GM23338 (cell line): ENCODE results near the gene SLC9A3. TPM values are rescaled to one million over a fixed set of nuclear protein-coding genes. Genes with fewer than 3 reads are reported as not detected.

ENCODE experiments used
- ATAC-seq: fragments of 200-7000 bp; cut with Tn5 transposase; 3 replicates; pipeline ENCODE4 v1.9.1; 2020
- DNase-seq: peaks from one replicate; pipeline ENCODE4 v3.0.0-alpha.2; 2015; ENCODE audit warnings: low spot score
- H2AFZ ChIP-seq: fragments of 200-600 bp; sonication (generic); 2 replicates; pipeline ENCODE4 v1.8.0; 2016; ENCODE audit warnings: antibody characterized with exemption, mild to moderate bottlenecking, moderate library complexity
- H3F3A ChIP-seq: fragments of 200-600 bp; sonication (generic); replicated peaks from 2 replicates; pipeline ENCODE4 v1.8.0; 2017; ENCODE audit warnings: antibody characterized with exemption, mixed run types, low read depth
- H3K27ac ChIP-seq: fragments of 200-600 bp; sonication (generic); 2 replicates; pipeline ENCODE4 v1.6.1; 2016; ENCODE audit warnings: low read depth
- H3K27me3 ChIP-seq: fragments of 200-600 bp; sonication (generic); 2 replicates; pipeline ENCODE4 v1.8.0; 2016; ENCODE audit warnings: mild to moderate bottlenecking, mixed run types, moderate library complexity; ENCODE audit not compliant: insufficient read depth
- H3K36me3 ChIP-seq: fragments of 200-600 bp; sonication (generic); 2 replicates; pipeline ENCODE4 v1.8.0; 2016; ENCODE audit warnings: mild to moderate bottlenecking; ENCODE audit not compliant: insufficient read depth
- H3K4me1 ChIP-seq: fragments of 200-600 bp; sonication (generic); 2 replicates; pipeline ENCODE4 v1.8.0; 2016; ENCODE audit warnings: mild to moderate bottlenecking, moderate library complexity; ENCODE audit not compliant: insufficient read depth
- H3K4me2 ChIP-seq: fragments of 200-600 bp; sonication (generic); 2 replicates; pipeline ENCODE4 v1.7.1; 2017; ENCODE audit warnings: mixed run types
- H3K4me3 ChIP-seq: fragments of 200-600 bp; sonication (generic); 2 replicates; pipeline ENCODE4 v1.6.1; 2016; ENCODE audit warnings: mixed run types
- H3K79me2 ChIP-seq: fragments of 200-600 bp; sonication (generic); replicated peaks from 2 replicates; pipeline ENCODE4 v1.8.0; 2017; ENCODE audit warnings: mild to moderate bottlenecking; ENCODE audit not compliant: insufficient read depth
- H3K9me2 ChIP-seq: fragments of 200-600 bp; sonication (generic); 2 replicates; pipeline ENCODE4 v1.8.0; 2017; ENCODE audit not compliant: insufficient read depth
- H4K20me1 ChIP-seq: fragments of 200-600 bp; sonication (generic); replicated peaks from 2 replicates; pipeline ENCODE4 v1.8.0; 2017; ENCODE audit warnings: mild to moderate bottlenecking; ENCODE audit not compliant: insufficient read depth
- H3K27ac Mint-ChIP-seq: 2 replicates; pipeline ENCODE4 v1.8.0; 2020; ENCODE audit warnings: inconsistent platforms, mild to moderate bottlenecking, moderate library complexity, mixed read lengths
- H3K27me3 Mint-ChIP-seq: 3 replicates; pipeline ENCODE4 v1.8.0; 2022; ENCODE audit warnings: low read depth, mild to moderate bottlenecking, moderate library complexity, mixed read lengths, inconsistent platforms; ENCODE audit not compliant: insufficient read depth, poor library complexity
- H3K36me3 Mint-ChIP-seq: 3 replicates; pipeline ENCODE4 v1.8.0; 2021; ENCODE audit warnings: low read depth, mild to moderate bottlenecking, inconsistent platforms, moderate library complexity, mixed read lengths
- H3K4me1 Mint-ChIP-seq: 3 replicates; pipeline ENCODE4 v1.8.0; 2020; ENCODE audit warnings: mild to moderate bottlenecking, inconsistent platforms, mixed read lengths
- H3K4me3 Mint-ChIP-seq: 3 replicates; pipeline ENCODE4 v1.8.0; 2021; ENCODE audit warnings: moderate library complexity, mild to moderate bottlenecking, inconsistent platforms, mixed read lengths
- H3K9me3 Mint-ChIP-seq: 3 replicates; pipeline ENCODE4 v1.8.0; 2020; ENCODE audit warnings: moderate library complexity, mild to moderate bottlenecking, inconsistent platforms, mixed read lengths
- CREB1 ChIP-seq: fragments of 250-450 bp; sonication (Bioruptor Pico); IDR thresholded peaks from 2 replicates; pipeline ENCODE4 v1.5.0; 2020; ENCODE audit warnings: low read depth, mild to moderate bottlenecking, moderate library complexity
- EZH2phosphoT487 ChIP-seq: fragments of 200-600 bp; sonication (generic); IDR thresholded peaks from one replicate; pipeline ENCODE4 v1.8.1; 2018; ENCODE audit warnings: antibody characterized with exemption; ENCODE audit not compliant: unreplicated experiment
- NANOG ChIP-seq: IDR thresholded peaks from 2 replicates; pipeline ENCODE4 v1.6.1; 2016; ENCODE audit warnings: antibody characterized with exemption, borderline replicate concordance
- POLR2AphosphoS5 ChIP-seq: IDR thresholded peaks from 2 replicates; pipeline ENCODE4 v1.6.1; 2016; ENCODE audit warnings: antibody characterized with exemption, low read depth
- STAT1 ChIP-seq: IDR thresholded peaks from one replicate; pipeline ENCODE4 v1.6.1; 2016; ENCODE audit warnings: antibody characterized with exemption; ENCODE audit not compliant: unreplicated experiment
- ZNF114 ChIP-seq: fragments of 250-450 bp; sonication (Bioruptor Pico); IDR thresholded peaks from 2 replicates; pipeline ENCODE4 v1.5.0; 2020; ENCODE audit warnings: mild to moderate bottlenecking, moderate library complexity
- ZNF331 ChIP-seq: fragments of 250-450 bp; sonication (Bioruptor Pico); IDR thresholded peaks from 2 replicates; pipeline ENCODE4 v1.5.0; 2020; ENCODE audit warnings: low read depth, mild to moderate bottlenecking, moderate library complexity
- polyA plus RNA-seq: library from polyadenylated mRNA; unstranded; fragments of >200 nt; fragmentation: Nextera tagmentation; extraction: Ambion mirVana; gene quantifications from 2 replicates; pipeline ENCODE4 v1.2.1, GENCODE V29; 2016
- total RNA-seq: library from RNA; depleted of rRNA; stranded (reverse); fragments of >200 nt; shearing (Covaris generic); gene quantifications from 2 replicates; pipeline ENCODE4 v1.2.3, GENCODE V29; 2014
- TF ChIP-seq, protein P1 (sequence below): fragments of 250-450 bp; sonication (Bioruptor Pico); IDR thresholded peaks from 2 replicates; pipeline ENCODE4 v1.5.0; 2020; ENCODE audit warnings: mild to moderate bottlenecking, moderate library complexity
- TF ChIP-seq, protein P2 (sequence below), 2 experiments: fragments of 200-600 bp in 1 of 2; sonication (generic) in 1 of 2; conservative IDR thresholded peaks; 2 replicates each; pipeline versions ENCODE4 v1.5.1 to v1.6.1; 2016 to 2017; ENCODE audit warnings: antibody characterized with exemption in 2 of 2, low read depth in 2 of 2, mild to moderate bottlenecking in 2 of 2, moderate library complexity in 1 of 2
- TF ChIP-seq, protein P3 (sequence below): IDR thresholded peaks from 2 replicates; pipeline ENCODE4 v1.6.1; 2016; ENCODE audit warnings: antibody characterized with exemption
- TF ChIP-seq, protein P4 (sequence below): IDR thresholded peaks from one replicate; pipeline ENCODE4 v1.6.1; 2018; ENCODE audit warnings: antibody characterized with exemption; ENCODE audit not compliant: unreplicated experiment

Gene SLC9A3
- total and polyA plus RNA-seq, 2 experiments from 2014 or later: 0.39 to 3.1 TPM

DNA sequence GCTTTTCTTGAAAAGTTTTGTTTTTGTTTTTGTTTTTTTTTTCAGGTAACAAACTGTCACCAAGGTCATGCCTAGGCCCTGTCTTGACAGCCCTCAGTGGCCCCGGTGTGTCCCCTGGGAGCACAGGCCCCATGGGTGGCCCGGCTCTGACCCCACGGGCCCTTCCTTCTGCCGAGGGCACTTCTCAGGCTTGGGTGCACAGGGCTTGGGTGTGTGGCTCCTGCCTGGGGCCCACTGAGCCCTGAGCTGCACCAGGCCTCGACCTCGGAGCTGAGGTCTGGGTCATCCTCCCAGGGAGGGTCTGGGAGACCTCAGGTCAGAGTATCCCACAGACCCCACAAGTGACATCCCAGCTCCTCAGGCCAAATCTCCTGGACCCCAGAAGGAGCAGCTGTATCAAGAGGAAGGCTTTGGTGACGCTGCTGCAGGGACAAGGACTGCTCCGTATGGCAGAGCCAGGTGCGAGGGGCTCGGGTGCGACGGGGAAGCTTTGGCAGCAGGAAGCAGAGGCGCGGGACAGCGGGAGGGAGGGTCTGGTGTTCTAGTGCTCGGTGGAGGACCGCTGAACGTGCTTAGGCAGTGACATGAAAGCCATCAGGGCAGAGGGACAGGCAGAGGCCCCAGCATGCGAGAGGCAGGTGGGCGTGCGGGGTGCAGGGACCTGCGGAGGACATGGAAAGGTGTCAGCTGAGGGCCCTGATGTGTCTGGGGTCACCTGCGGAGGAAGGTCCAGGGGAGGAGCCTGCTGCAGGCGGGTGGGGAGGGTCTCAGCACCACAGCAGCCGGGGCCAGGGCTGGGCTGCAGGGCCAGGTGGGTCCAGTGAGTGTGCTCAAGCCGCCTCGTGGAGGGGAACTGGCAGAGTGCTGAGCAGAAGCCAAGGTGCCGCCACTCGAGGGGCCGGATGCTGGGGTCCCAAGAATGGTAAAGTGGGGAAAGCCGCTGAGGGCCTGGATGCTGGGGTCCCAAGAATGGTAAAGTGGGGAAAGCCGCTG, 18.4 kb upstream of the SLC9A3 start:
- Mint-ChIP-seq H3K4me3 (no peak overlapping the region), H3K36me3 (no peaks in the 10 kb centered on the region), H3K27ac (no peak overlapping the region), H3K9me3 (no peaks in the 10 kb centered on the region; the same call in 2 of the 3 replicates), H3K27me3 (peaks cover 6% of the 10 kb centered on the region), H3K4me1 (no peaks in the 10 kb centered on the region; the same call in 2 of the 3 replicates)
- Histone ChIP-seq H3F3A (no peaks in the 10 kb centered on the region), H3K9me2 (no peaks in the 10 kb centered on the region), H3K4me3 (no peak overlapping the region), H3K27me3 (no peaks in the 10 kb centered on the region), H4K20me1 (no peaks in the 10 kb centered on the region), H2AFZ (no peak overlapping the region), H3K79me2 (no peaks in the 10 kb centered on the region), H3K36me3 (no peaks in the 10 kb centered on the region), H3K4me2 (no peak overlapping the region), H3K27ac (no peak overlapping the region), H3K4me1 (no peaks in the 10 kb centered on the region)
- TF ChIP-seq CREB1 (CRISPR knock-in tag) (no peak), ZNF331 (CRISPR knock-in tag) (no peak), POLR2AphosphoS5 (no peak), ZNF114 (CRISPR knock-in tag) (no peak), STAT1 (no peak), NANOG (no peak), EZH2phosphoT487 (no peak)
- TF ChIP-seq, protein P1, sequence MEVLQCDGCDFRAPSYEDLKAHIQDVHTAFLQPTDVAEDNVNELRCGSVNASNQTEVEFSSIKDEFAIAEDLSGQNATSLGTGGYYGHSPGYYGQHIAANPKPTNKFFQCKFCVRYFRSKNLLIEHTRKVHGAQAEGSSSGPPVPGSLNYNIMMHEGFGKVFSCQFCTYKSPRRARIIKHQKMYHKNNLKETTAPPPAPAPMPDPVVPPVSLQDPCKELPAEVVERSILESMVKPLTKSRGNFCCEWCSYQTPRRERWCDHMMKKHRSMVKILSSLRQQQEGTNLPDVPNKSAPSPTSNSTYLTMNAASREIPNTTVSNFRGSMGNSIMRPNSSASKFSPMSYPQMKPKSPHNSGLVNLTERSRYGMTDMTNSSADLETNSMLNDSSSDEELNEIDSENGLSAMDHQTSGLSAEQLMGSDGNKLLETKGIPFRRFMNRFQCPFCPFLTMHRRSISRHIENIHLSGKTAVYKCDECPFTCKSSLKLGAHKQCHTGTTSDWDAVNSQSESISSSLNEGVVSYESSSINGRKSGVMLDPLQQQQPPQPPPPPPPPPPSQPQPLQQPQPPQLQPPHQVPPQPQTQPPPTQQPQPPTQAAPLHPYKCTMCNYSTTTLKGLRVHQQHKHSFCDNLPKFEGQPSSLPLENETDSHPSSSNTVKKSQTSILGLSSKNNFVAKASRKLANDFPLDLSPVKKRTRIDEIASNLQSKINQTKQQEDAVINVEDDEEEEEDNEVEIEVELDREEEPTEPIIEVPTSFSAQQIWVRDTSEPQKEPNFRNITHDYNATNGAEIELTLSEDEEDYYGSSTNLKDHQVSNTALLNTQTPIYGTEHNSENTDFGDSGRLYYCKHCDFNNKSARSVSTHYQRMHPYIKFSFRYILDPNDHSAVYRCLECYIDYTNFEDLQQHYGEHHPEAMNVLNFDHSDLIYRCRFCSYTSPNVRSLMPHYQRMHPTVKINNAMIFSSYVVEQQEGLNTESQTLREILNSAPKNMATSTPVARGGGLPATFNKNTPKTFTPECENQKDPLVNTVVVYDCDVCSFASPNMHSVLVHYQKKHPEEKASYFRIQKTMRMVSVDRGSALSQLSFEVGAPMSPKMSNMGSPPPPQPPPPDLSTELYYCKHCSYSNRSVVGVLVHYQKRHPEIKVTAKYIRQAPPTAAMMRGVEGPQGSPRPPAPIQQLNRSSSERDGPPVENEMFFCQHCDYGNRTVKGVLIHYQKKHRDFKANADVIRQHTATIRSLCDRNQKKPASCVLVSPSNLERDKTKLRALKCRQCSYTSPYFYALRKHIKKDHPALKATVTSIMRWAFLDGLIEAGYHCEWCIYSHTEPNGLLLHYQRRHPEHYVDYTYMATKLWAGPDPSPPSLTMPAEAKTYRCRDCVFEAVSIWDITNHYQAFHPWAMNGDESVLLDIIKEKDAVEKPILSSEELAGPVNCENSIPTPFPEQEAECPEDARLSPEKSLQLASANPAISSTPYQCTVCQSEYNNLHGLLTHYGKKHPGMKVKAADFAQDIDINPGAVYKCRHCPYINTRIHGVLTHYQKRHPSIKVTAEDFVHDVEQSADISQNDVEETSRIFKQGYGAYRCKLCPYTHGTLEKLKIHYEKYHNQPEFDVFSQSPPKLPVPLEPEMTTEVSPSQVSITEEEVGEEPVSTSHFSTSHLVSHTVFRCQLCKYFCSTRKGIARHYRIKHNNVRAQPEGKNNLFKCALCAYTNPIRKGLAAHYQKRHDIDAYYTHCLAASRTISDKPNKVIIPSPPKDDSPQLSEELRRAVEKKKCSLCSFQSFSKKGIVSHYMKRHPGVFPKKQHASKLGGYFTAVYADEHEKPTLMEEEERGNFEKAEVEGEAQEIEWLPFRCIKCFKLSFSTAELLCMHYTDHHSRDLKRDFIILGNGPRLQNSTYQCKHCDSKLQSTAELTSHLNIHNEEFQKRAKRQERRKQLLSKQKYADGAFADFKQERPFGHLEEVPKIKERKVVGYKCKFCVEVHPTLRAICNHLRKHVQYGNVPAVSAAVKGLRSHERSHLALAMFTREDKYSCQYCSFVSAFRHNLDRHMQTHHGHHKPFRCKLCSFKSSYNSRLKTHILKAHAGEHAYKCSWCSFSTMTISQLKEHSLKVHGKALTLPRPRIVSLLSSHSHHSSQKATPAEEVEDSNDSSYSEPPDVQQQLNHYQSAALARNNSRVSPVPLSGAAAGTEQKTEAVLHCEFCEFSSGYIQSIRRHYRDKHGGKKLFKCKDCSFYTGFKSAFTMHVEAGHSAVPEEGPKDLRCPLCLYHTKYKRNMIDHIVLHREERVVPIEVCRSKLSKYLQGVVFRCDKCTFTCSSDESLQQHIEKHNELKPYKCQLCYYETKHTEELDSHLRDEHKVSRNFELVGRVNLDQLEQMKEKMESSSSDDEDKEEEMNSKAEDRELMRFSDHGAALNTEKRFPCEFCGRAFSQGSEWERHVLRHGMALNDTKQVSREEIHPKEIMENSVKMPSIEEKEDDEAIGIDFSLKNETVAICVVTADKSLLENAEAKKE (CRISPR knock-in tag): no peak
- TF ChIP-seq, protein P2, sequence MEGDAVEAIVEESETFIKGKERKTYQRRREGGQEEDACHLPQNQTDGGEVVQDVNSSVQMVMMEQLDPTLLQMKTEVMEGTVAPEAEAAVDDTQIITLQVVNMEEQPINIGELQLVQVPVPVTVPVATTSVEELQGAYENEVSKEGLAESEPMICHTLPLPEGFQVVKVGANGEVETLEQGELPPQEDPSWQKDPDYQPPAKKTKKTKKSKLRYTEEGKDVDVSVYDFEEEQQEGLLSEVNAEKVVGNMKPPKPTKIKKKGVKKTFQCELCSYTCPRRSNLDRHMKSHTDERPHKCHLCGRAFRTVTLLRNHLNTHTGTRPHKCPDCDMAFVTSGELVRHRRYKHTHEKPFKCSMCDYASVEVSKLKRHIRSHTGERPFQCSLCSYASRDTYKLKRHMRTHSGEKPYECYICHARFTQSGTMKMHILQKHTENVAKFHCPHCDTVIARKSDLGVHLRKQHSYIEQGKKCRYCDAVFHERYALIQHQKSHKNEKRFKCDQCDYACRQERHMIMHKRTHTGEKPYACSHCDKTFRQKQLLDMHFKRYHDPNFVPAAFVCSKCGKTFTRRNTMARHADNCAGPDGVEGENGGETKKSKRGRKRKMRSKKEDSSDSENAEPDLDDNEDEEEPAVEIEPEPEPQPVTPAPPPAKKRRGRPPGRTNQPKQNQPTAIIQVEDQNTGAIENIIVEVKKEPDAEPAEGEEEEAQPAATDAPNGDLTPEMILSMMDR (conservative IDR thresholded peaks at IDR 0.05; ENCODE audit: low read depth in 2 of 2): no peak
- TF ChIP-seq, protein P3, sequence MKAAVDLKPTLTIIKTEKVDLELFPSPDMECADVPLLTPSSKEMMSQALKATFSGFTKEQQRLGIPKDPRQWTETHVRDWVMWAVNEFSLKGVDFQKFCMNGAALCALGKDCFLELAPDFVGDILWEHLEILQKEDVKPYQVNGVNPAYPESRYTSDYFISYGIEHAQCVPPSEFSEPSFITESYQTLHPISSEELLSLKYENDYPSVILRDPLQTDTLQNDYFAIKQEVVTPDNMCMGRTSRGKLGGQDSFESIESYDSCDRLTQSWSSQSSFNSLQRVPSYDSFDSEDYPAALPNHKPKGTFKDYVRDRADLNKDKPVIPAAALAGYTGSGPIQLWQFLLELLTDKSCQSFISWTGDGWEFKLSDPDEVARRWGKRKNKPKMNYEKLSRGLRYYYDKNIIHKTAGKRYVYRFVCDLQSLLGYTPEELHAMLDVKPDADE: no peak
- TF ChIP-seq, protein P4, sequence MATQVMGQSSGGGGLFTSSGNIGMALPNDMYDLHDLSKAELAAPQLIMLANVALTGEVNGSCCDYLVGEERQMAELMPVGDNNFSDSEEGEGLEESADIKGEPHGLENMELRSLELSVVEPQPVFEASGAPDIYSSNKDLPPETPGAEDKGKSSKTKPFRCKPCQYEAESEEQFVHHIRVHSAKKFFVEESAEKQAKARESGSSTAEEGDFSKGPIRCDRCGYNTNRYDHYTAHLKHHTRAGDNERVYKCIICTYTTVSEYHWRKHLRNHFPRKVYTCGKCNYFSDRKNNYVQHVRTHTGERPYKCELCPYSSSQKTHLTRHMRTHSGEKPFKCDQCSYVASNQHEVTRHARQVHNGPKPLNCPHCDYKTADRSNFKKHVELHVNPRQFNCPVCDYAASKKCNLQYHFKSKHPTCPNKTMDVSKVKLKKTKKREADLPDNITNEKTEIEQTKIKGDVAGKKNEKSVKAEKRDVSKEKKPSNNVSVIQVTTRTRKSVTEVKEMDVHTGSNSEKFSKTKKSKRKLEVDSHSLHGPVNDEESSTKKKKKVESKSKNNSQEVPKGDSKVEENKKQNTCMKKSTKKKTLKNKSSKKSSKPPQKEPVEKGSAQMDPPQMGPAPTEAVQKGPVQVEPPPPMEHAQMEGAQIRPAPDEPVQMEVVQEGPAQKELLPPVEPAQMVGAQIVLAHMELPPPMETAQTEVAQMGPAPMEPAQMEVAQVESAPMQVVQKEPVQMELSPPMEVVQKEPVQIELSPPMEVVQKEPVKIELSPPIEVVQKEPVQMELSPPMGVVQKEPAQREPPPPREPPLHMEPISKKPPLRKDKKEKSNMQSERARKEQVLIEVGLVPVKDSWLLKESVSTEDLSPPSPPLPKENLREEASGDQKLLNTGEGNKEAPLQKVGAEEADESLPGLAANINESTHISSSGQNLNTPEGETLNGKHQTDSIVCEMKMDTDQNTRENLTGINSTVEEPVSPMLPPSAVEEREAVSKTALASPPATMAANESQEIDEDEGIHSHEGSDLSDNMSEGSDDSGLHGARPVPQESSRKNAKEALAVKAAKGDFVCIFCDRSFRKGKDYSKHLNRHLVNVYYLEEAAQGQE: no peak
- ATAC-seq (no peak), DNase-seq (no peak)
